Stimulated activated CD8-positive, alpha-beta memory T cell treated with anti-CD3 and anti-CD28 coated beads, Interleukin-12 subunit alpha, Interleukin-12 subunit beta, amount 100 ng/mL, for 1 hour (primary cell): ENCODE measurements around the gene MRAS.
"Not testable (repeated sequence)": the region's sequence is repeated elsewhere in the genome, so short reads cannot be mapped to it uniquely, and the experiment has no call there.

Experiments used
- DNase-seq: peaks from one replicate; pipeline ENCODE4 v3.0.0-alpha.2; 2020; ENCODE audit warnings: low read depth

MRAS gene

GRCh38 chr3:138418601-138419206, 70.3 kb downstream of the MRAS start:
- DNase-seq = no peak

- DNase-seq = no peak
Measured at GRCh38 chr3:138423316-138423715, 74.9 kb downstream of the MRAS start.

GRCh38 chr3:138424323-138424722, 75.9 kb downstream of the MRAS start:
- no peak for DNase-seq

GRCh38 chr3:138426211-138426610, 77.8 kb downstream of the MRAS start:
- no peak for DNase-seq

GRCh38 chr3:138426754-138427153, 78.4 kb downstream of the MRAS start:
- DNase-seq = not testable (repeated sequence)

- DNase-seq = no peak
Measured at GRCh38 chr3:138429665-138430064, 81.3 kb downstream of the MRAS start.

GRCh38 chr3:138432576-138433240, 84.3 kb downstream of the MRAS start:
- no peak for DNase-seq

GRCh38 chr3:138433892-138434275, 85.5 kb downstream of the MRAS start:
- DNase-seq = no peak

GRCh38 chr3:138434276-138434874, 86.0 kb downstream of the MRAS start, which contains the start of gene ESYT3:
Gene ESYT3, plus strand, starts transcription at chr3:138434616. Its CDS starts 183 bp downstream, at chr3:138434799.
- no peak for DNase-seq

- DNase-seq = no peak
Measured at GRCh38 chr3:138434875-138435772, 86.7 kb downstream of the MRAS start.

GRCh38 chr3:138435840-138436239, 87.5 kb downstream of the MRAS start:
- DNase-seq = no peak

GRCh38 chr3:138437281-138437680, 88.9 kb downstream of the MRAS start:
- no peak for DNase-seq

GRCh38 chr3:138438896-138439295, 90.5 kb downstream of the MRAS start:
- no peak for DNase-seq

- DNase-seq = no peak
Measured at GRCh38 chr3:138439646-138440045, 91.3 kb downstream of the MRAS start.

- DNase-seq = no peak
Measured at GRCh38 chr3:138440121-138440521, 91.7 kb downstream of the MRAS start.

GRCh38 chr3:138440596-138440995, 92.2 kb downstream of the MRAS start:
- no peak for DNase-seq

GRCh38 chr3:138441256-138441655, 92.9 kb downstream of the MRAS start:
- no peak for DNase-seq

- DNase-seq = no peak
Measured at GRCh38 chr3:138441742-138442141, 93.4 kb downstream of the MRAS start.

GRCh38 chr3:138442433-138442832, 94.1 kb downstream of the MRAS start:
- no peak for DNase-seq

- DNase-seq = no peak
Measured at GRCh38 chr3:138443091-138443490, 94.7 kb downstream of the MRAS start.

- DNase-seq = no peak
Measured at GRCh38 chr3:138443521-138444503, 95.4 kb downstream of the MRAS start.
